HG03135 (cell line): ENCODE measurements around the gene CREM.

Experiments used
- ATAC-seq: cut with Tn5 transposase; IDR thresholded peaks from one replicate; pipeline ENCODE4 v1.9.1; 2021; ENCODE audit warnings: mild to moderate bottlenecking, moderate library complexity; ENCODE audit not compliant: unreplicated experiment

CREM gene

DNA sequence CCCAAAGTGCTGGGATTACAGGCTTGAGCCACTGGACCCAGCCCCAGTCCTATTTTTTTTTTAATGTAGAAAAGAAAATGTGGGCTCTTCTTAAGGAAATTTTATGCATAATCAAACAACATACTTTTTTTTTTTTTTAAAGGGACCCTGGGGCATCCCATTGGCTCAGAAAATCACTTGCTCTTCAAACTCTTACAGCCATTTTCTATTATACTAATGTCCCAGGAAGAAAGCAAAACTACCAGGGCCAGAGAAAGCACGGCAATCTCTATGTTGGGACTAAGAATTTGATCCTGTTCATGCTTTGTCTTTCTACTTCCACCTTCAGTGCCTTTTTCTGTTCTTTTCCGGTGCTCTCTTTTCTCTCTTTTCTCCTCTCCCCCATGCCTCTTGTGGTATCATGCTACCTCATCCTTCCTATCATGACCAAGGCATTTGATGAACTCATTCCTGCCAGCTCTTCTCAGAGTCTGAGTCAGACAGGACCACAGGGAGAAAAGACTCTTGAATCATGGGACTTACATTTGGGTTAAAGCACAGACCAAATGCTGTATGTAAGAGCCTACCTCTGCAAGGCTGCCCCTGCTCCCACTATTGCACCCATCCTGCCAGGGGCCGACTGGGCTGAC, 133.2 kb downstream of the CREM start:
- no peak for ATAC-seq

DNA sequence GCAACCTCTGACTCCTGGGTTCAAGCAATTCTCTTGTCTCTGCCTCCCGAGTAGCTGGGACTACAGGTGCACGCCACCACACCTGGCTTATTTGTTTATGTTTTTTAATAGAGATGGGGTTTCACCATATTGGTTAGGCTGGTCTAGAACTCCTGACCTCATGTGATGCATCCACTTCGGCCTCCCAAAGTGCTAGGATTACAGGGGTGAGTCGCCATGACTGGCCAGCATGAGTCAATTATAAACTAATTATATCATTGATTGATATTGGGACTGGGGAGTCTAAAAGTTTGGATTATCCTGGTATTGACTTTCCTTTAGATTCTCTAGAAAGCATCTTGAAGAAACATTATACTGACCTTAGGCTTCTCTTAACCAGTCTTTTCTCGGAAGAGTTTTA, 135.8 kb downstream of the CREM start:
- no peak for ATAC-seq
